GM21576 (cell line): ENCODE measurements around the gene RTN4RL2.
A peak's percentile ranks its signal among the peaks of the same experiment; 100 is the strongest.

ENCODE experiments used
- ATAC-seq: cut with Tn5 transposase; IDR thresholded peaks from one replicate; pipeline ENCODE4 v1.9.1; 2021; ENCODE audit warnings: mild to moderate bottlenecking, moderate library complexity; ENCODE audit not compliant: unreplicated experiment

The RTN4RL2 gene

DNA sequence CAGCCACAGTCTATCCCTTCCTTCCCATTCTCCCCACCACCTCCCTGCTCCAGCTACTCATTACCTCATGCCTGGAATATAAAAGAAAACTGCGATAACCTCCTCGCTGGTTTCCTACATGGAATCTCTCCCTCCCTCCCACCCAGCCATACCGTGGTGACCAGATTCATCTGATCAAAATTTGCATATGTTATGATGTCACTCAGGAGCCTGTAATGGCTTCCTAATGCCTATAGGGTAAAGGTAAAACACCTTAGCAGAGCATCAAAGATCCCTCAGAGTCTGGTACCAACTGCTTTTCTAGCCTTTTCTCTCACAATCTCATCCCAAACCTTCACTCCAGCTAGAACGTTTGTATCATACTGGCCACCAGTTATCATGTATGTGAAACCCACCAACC, 19.6 kb downstream of the RTN4RL2 start:
- ATAC-seq = no peak

DNA sequence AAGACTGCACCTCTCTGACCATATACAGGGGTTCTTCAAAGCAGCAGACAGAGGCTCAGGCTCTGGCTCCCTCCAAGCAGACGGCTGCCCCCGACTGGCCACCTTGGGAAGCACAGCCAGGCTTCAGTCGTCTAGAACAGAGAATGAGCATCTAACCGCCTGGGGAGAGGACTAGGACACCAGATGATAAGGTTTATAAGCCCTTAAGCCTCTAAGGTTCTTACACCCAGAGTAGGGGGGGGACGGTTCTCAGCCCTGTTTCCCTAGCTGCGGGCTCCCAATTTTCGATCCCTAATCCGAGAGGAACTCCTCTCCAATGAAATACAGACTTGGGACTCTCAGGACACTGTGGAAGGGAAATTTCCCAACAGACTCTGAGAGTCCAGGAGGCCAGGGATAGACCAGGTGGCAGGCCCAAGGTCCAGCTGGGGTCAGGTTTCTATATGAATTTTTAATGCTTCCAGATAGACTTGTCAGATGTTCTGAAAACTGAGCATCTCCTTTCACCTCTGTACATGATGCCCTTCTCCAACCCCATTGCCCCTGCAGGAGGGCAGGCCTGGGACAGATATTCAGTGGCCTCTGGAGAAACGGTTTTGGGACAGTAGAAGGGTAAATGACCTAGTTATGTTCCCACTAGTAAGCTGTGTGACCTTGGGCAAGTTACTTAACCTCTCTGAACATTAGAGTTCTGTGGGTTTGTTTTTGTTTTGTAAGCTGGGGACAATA, 20.2 kb downstream of the RTN4RL2 start:
- ATAC-seq = no peak

DNA sequence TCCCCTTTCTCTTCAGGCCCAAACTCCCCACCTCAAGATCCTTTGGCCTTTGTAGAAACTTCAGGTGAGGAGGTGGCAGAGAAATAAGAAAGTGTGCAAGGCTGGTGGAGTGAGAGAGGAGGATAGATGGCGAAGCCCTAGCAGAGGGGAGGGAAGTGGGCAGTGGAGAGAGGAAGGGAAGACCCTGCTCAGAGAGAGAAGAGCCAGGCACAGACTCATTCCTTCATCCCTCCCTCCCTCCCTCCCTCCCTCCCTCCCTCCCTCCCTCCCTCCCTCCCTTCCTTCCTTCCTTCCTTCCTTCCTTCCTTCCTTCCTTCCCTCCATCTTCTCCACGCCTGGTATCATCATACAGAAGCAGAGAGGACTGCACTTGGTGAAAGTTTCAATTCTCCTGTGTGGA, 21.0 kb downstream of the RTN4RL2 start:
- no peak for ATAC-seq

DNA sequence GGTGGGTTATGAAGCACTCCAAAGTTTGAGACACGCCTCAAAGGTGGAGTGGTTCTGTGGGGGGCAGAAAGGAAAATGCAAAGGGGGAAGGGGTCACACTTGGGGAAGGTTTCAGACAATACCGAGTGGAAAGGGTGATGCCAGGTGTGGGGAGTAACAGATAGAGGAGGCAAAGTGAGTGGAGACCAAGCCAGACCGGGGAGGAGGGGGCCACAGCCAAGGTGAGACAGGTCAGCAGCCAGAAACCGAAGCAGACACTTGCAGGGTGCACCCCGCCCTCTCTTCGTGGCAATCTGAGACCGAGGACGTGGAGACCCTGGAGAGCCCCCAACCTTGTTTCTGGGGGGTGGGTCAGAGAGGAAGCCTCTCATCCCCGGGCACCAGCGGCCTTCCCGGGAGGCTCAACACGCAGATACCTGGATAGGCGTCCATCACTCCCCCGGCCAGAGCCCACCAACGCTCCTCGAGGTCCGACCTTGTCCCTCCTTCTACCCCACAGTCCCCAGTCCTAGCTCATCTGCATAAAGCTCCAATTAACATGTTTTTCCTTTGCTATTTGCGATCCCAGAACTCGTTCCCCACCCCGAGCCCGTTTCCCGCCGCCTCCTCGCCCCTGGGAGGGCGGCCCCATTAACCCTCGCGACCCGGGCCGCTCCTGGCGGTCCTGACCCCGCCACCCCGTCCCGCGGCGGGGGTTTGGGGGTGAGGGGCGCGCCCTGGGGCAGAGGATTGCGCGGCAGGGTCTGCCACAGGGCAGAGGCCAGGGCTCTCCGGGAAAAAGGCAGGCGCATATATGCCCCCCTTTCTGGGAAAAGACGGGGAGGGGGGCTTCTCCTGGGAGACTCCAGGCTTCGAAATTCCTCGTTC, 21.8 kb downstream of the RTN4RL2 start:
- no peak for ATAC-seq

DNA sequence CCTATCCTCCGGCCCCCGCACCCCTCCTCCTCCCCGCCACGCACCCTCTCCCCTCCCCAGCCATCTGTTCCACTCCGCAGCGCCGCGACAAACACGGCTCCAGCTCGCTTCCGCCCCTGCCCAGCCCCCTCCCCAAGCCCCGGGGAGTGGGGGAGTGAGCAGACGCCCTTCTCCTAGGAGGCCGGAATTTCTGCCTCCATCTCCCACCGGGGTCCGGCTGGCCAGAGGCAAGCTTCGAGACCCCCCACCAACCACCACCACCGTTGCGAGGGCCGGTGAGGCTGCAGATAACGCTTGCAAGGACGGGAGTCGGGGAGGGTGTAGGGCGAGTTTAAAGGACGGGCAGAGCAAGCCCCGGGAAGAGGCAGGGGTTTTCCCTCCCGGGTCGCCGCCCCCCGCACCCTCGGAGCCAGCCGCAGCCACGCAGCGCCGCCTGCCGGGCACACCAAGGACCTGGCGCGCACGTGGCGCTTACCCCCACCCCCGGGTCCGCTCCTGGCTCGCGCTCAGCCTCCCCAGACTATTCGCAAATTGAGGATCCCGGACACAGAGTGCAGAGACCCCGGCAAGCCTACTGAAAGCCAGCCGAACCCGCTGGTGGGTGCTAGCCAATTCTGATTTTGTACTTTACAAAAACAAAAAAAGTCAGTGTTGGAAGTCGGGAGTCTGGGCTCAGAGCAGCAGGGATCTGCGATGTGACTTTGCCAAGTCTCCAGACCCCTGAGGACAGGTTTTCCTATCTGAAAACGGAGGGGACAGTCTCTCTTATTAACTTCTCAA, 22.6 kb downstream of the RTN4RL2 start:
- peak; percentile 33 for ATAC-seq

DNA sequence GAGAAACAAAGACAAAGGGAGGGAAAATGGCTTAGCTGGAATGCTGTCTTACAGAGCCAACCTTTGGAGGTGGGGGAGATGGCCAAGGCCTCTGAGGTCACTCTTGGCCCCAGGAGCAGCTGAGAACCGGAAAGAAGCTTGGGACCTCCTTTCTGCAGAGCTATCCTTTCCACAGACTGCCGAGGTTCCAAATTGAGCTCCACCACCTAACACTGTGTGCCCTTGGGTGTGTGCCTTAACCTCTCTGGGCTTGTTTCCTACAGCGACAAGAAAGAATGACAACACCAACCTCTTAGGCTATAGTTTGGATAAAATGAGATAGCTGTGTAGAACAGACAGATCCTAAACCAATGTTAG, 23.2 kb downstream of the RTN4RL2 start:
- no peak for ATAC-seq

DNA sequence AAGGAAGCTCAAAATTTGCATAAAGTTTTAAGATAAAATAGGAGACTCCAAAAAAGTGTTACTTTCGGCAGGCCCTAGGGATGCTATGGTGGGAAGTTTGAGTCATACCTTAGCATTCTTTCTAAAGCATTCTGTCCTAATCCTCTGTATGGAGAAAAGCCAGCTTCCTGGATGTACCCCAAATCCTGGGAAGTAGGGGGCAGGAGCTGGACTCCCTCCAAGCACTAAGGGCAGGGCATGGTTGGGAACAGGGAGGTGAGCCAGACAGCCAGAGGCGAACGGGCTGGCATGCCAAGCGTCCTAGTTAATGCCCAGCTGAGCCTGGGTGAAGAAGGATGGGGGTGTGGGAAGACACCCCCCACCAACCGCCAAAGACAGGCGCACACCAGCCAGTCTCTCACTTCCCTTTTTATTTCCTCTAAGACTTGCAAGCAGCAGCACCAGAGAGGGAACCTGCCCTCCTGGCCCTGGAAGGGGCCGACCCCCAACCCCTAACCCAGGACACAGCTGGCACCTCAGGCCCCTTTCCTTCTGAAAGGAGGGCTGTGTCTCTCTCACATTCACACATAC, 23.9 kb downstream of the RTN4RL2 start:
- peak; percentile 68 for ATAC-seq

DNA sequence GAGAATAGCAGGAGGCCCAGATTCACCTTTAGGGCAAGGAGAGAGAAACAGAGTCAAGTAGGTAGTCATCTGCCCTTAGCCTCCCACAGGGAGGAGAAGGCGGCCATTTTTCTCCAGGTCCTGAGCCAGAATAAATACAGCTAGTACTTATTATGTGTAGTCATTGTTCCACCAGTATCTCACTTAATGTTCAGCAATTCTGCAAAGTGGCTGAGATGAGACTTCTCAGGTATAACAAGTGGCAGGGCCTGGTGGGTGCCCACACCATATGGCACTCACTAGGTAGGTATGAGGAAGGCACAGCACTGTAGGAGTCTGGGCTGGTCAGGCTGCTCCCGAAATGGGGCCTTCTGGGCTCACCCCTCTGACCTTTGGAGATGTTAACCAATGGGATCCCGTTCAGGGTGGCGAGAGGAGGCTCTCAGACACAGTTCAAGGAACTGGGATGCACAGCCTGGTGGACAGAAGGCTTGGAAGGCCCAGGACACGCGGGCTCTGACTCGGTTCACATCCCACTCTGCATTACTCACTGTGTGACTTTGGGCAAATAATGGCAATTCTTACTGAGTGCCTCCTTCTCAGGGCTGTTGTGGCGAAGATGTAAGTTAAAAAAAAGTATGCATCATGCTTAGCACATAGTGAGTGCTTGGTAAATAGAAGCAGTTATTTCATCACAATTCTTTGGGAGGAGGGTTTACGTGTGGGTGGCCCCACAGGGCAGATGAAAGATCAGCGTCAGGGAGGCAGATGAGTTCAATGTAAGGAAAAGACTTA, 25.1 kb downstream of the RTN4RL2 start:
- ATAC-seq = no peak

DNA sequence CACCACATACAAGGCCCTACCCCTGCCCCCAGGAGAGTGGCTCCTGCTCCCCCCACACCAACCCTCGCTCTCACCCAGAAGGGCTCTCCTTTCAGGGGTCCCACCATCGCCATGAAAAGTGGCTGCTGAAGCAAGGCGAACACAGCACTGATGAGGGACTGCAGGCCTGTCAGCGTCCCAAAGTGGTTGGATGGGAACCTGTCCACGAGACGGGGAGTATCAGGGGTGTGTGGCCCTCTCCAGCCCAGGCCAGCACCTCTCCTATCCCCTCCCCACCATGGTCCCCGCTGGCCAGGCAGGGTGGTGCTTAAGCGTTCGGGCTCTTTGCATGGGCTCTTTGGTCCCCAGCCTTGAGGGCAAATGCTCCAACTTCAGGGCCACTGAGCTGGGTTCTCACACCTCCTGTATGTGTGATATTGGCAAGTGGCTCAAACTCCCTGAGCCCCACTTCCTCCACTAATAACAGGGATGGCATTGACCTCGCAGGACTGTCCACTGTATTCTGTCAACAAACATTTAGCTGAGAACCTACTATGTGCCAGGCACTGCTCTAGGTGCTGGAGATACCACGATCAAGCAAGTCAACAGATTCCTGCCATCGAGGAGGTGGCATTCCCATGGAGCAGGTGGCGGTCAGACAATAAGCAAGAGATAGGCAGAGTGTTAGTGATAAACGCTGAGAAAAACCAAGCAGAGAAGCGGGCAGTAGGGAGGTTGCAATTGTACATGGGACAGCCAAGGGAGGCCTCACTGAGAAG, 26.9 kb downstream of the RTN4RL2 start:
- ATAC-seq = no peak

DNA sequence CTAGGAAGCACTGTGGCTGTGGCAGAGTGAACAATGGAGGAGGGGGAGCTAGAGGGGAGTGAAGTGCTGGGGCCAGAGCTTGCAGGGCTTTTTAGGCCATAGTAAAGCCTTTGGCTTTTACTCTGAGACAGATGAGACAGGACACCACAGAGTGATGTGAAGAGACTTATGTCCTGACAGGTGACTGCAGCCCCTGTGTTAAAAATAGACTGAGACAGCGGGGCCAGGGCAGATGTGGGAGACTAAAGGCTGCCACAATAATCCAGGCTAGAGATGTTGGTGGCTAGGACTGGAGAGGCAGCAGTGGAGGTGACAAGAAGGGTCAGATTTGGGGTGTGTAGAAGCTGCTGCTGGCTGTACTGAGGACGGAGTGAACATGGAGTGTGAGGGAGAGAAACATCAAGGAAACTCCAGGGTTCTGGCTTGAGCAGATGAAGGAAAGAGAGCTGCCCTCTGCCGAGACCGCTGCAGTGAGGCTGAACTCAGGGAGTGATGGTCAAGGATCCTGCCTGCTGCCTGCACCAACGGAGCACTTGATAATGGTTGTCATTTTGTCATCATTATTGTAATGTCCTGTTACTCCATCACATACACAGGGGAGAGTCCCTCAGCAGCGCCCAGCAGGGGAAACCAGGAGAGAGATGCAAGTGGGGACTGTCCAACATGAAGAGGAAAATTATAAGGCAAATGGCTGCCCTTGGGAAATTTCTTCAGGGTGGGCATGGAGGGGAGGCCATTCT, 27.8 kb downstream of the RTN4RL2 start:
- no peak for ATAC-seq

DNA sequence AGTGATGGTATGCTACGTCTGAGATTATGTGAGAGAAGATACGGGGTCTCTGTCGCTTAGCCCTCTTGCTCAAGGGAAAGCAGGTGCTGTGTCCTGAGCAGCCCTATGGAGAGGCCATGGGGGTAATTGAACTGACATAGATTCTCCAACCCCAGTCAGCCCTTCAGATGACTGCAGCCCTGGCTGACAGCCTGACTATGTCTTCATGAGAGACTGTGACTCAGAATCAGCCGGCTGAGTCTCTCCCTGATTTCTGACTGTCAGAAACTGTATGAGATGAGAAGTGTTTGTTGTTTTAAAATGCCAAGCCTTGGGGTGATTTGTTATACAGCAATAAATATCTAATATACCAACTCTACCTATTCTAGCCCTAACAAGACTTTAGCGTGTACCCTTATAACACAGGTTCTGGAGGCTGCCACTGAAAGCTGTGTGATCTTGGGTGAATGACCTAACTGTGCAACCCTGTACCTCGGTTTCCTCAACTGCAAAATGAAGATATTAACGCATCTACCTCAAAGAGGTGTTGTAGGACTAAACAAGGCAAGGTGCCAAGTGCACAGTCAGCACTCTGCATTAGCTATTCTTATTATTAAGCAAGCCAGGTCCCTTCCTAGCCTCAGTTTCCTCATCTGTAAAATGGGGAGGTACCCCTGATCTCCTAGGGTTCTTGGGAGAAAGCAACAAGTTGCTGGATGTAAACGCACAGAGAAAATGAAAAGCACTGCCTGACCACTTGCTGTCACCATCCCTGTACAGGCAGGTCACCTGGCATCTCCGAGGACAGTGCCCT, 30.3 kb downstream of the RTN4RL2 start:
- ATAC-seq = no peak

DNA sequence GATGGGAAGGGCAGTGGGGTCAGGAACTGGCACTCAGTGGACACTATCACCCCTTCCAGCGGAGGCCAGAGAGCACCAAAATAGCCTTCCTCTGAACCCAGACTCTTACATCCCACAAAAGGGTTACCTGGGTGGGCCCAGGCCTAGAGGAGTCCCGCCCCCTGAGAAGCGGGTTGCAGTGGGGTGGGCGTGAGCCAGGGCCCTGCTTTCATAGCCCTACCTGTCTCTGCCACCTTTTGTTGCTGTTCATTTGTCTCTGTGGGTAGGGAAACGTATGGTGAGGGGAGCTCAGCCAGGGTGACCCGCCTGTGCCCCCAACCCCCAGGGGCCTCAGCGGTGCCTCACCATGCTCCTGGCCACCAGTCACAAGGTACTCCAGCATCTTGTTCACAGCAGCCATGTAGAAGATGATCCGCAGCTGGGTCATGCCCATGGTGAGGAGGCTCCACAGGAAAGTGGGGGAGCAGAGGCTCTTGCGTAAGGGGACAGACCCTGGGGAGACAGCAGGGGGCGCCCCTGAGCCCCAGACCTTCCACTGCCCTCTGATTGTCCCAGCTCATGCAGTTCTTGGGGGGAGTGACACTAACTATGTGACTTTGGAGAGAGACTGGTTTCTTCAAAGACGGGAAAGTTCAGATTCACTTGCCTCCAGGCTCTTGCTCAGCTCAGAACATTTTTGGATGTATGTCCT, 31.2 kb downstream of the RTN4RL2 start:
- no peak for ATAC-seq

DNA sequence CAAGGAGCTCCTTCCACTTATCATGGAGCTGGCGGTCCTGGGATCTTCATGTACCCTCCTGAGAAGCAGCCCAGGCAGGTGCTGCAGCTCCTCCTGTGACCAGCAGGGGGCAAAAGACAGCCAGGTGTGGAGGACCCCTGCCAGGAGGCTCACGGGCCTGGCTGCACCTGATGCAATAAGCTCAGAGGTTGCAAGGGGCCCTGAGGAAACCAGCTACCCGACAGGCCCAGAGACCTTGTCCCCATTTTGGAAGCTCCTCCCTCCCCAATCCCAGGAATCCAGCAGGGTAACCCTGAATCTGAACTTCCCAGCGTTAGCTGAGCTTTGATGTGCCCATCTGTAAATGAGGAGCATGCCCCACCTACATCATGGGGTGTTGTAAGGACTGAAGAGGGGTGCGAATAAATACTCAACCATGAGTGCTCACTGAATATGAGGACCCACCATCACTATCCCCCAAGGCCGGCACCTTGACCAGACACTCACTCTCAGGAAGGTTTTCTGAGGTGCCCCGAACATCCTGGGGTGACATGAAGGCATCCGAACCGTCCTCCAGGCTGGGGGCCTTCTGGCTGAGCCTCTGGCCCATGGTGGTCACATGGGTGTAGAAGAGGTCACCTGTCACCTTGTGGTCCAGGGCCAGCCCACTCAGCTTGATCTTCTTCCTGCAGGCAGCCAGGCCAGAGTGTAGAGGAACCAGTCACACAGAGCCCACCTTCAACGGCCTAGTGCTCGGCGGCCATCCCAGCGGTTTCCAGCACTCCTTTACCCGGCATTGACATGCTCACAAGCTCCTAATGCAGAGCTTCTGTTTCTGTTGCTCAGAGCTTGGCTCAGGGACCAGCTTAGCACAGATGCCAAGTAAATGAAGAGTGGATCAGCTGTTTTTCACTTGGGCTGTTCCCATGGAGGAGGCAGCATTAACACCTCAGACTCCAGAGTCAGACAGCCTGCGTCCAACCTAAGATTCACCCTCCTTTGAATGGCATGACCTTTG, 33.5 kb downstream of the RTN4RL2 start:
- peak; percentile 72 for ATAC-seq

DNA sequence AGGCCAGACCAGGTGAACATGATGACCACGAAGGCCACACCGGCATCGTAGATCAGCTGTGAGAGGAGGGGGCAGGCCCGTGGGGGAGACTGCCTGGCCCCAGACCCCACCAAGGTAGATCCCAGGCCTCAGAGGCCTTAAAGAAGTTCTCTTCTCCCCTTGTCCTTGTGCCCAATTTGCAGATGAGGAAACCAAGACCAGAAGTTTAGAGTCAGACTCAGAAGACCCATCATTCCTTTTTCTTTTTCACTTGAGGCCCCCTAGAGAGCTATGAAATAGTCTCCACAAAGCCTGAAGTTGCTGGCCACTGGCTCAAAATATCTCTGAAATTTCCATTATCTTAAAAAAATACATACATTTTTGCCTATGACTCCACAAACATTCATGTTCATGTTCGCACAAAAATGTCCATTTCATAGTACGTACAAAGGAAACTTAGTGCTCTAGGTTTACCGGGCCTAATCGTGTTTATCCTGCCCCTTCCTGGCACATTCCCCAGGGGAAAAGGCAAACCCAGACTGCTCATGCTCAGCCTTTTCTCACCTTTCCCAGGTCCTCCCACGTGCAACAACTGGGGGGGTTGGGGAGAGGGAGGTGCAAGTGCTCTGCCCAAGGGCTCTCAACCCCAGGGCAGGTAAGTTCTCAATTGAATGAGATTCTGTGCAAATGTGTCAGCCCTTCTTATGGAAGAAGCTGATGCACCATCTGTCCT, 35.9 kb downstream of the RTN4RL2 start:
- ATAC-seq = no peak

DNA sequence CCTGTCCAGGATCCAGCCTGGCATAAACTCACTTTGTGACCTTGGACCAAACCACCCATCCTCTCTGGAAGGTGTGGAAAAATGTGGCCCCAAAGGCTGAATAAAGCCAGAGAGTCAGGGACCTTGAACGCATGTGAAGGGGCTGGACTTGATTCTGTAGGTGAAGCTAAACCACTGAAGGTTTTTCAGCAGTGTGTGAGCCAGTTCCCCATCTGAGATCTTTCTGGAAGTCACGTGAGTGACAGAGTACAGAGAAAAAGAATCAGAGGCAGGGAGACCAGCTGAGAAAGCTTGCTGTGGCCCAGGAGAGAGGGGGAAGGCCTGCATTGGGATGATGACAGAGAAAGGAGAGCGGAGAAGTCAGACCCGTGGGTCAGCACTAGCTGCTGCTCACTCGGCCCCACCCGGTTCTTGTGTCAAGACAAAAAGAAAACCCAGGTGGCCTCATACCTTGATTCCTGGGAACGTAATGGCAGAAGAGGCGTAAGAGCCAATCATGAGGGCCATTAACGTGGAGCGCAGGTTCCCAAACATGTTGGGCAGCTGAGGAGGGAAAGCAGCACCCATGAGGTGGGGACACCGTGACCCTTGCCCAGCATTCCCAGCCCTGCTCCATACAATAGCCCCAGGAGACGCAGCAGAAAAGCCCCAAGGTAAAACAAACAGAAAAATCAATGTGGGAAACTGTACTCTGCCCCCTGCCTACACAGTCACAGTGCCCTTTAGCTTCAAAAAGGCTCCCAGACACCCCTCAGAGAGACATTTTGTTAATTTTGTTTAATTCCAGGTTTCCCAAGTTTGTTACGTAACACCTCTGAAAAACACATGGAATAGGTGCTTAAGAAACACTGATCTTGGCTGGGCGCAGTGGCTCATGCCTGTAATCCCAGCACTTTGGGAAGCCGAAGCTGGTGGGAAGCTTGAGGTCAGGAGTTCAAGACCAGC, 37.2 kb downstream of the RTN4RL2 start:
- no peak for ATAC-seq
